Prostate gland (tissue), 2 donors: Measurements from ENCODE around the gene MSH4.

Source experiments
- CTCF ChIP-seq, 4 experiments: fragments of 200-600 bp in 2 of 4; fragments of 450-650 bp in 2 of 4; sonication (generic) in 2 of 4; IDR thresholded peaks; 1 replicate in 3 of 4; 2 replicates in 1 of 4; pipeline ENCODE4 v1.5.1; 2016 to 2019; ENCODE audit warnings: antibody characterized with exemption in 4 of 4, mild to moderate bottlenecking in 2 of 4, moderate library complexity in 2 of 4
- POLR2A ChIP-seq: fragments of 450-650 bp; IDR thresholded peaks from one replicate; pipeline ENCODE4 v1.6.1; 2016; ENCODE audit warnings: antibody characterized with exemption, mild to moderate bottlenecking
- POLR2AphosphoS5 ChIP-seq: sonication (generic); formaldehyde crosslinking; IDR thresholded peaks from one replicate; pipeline ENCODE4 v1.6.1; 2017; ENCODE audit warnings: antibody characterized with exemption

- no peak for TF ChIP-seq CTCF (IDR thresholded peaks at IDR 0.05)
- TF ChIP-seq POLR2A: no peak
- TF ChIP-seq POLR2AphosphoS5: no peak
Observed at GRCh38 chr1:75841421-75841820, 44.7 kb downstream of the MSH4 start.
